B cell (primary cell): ENCODE measurements around the gene NTN1. TPM values are rescaled to one million over a fixed set of nuclear protein-coding genes. Genes with fewer than 3 reads are reported as not detected.

Source experiments
- ATAC-seq: fragments of 200-7000 bp; cut with Tn5 transposase; one replicate; pipeline ENCODE4 v1.10.0; 2021; ENCODE audit warnings: low read depth, mild to moderate bottlenecking, moderate number of reproducible peaks, moderate library complexity
- CTCF ChIA-PET: fragments of 350-600 bp; sonication (Branson Sonifier 250); formaldehyde crosslinking; loops from one replicate; lab custom pipeline; 2021; ENCODE audit warnings: antibody characterized with exemption, inconsistent platforms; lab: Charles Lee
- POLR2A ChIA-PET: fragments of 350-600 bp; sonication (Branson Sonifier 250); formaldehyde crosslinking; loops from one replicate; lab custom pipeline; 2021; ENCODE audit warnings: antibody characterized with exemption; lab: Charles Lee
- DNase-seq: peaks from one replicate; pipeline ENCODE4 v3.0.0; 2013
- H2AFZ ChIP-seq: 2 replicates; pipeline ENCODE4 v1.6.1; 2012; ENCODE audit warnings: mild to moderate bottlenecking, low read depth, low read length; ENCODE audit not compliant: insufficient read depth, poor library complexity, severe bottlenecking
- H3K27ac ChIP-seq, 2 donors: 1 replicate in 1 of 2; 2 replicates in 1 of 2; pipeline ENCODE4 v1.5.1; 2012 to 2013; ENCODE audit warnings: low read length in 2 of 2, mild to moderate bottlenecking in 2 of 2, moderate library complexity in 1 of 2
- H3K27me3 ChIP-seq, 4 experiments: fragments of 200-600 bp in 1 of 4; sonication (generic) in 1 of 4; replicated peaks in 1 of 4; 1 replicate in 2 of 4; 2 replicates in 2 of 4; pipeline versions ENCODE4 v1.6.1 to v1.7.0; 2013 to 2016; ENCODE audit warnings: low read length in 3 of 4, mild to moderate bottlenecking in 2 of 4, mixed read lengths in 1 of 4, moderate library complexity in 1 of 4; ENCODE audit not compliant: insufficient read depth in 4 of 4, control insufficient read depth in 3 of 4; ENCODE audit errors: control extremely low read depth in 1 of 4
- H3K36me3 ChIP-seq, 2 experiments: replicated peaks in 1 of 2; 1 replicate in 1 of 2; 2 replicates in 1 of 2; pipeline versions ENCODE4 v1.6.1 to v1.7.1; 2013; ENCODE audit warnings: low read length in 1 of 2; ENCODE audit not compliant: insufficient read depth in 2 of 2, control insufficient read depth in 1 of 2; ENCODE audit errors: control extremely low read depth in 1 of 2, extremely low read depth in 1 of 2
- H3K4me1 ChIP-seq, 2 donors: fragments of 200-600 bp in 1 of 2; sonication (generic) in 1 of 2; 1 replicate in 1 of 2; 2 replicates in 1 of 2; pipeline versions ENCODE4 v1.5.1 to v1.6.1; 2013 to 2017; ENCODE audit warnings: low read length in 2 of 2; ENCODE audit not compliant: control insufficient read depth in 2 of 2, insufficient read depth in 2 of 2
- H3K4me2 ChIP-seq: replicated peaks from 2 replicates; pipeline ENCODE3; 2012; ENCODE audit warnings: mild to moderate bottlenecking, low read depth, low read length; ENCODE audit not compliant: poor library complexity, severe bottlenecking
- H3K4me3 ChIP-seq, 5 experiments: fragments of 200-600 bp in 1 of 5; sonication (generic) in 1 of 5; 1 replicate in 3 of 5; 2 replicates in 2 of 5; pipeline versions ENCODE4 v1.5.1 to v1.7.0; 2011 to 2016; ENCODE audit warnings: low read length in 4 of 5, mild to moderate bottlenecking in 4 of 5, low read depth in 2 of 5, control low read depth in 1 of 5, moderate library complexity in 1 of 5; ENCODE audit not compliant: insufficient read depth in 1 of 5; ENCODE audit errors: control extremely low read depth in 1 of 5, extremely low read depth in 1 of 5
- H3K79me2 ChIP-seq: fragments of 200-600 bp; sonication (generic); one replicate; pipeline ENCODE4 v1.6.0; 2016; ENCODE audit warnings: low read length; ENCODE audit not compliant: control insufficient read depth, insufficient read depth
- H3K9ac ChIP-seq: fragments of 200-600 bp; sonication (generic); 2 replicates; pipeline ENCODE4 v1.6.1; 2017; ENCODE audit warnings: mild to moderate bottlenecking, low read length, moderate library complexity
- H3K9me3 ChIP-seq, 3 donors: one replicate each; pipeline versions ENCODE4 v1.6.1 to v1.7.1; 2013; ENCODE audit warnings: low read length in 2 of 3; ENCODE audit not compliant: control insufficient read depth in 2 of 3, insufficient read depth in 1 of 3; ENCODE audit errors: control extremely low read depth in 1 of 3
- H4K20me1 ChIP-seq: 2 replicates; pipeline ENCODE4 v1.6.0; 2012; ENCODE audit warnings: mild to moderate bottlenecking, low read length; ENCODE audit not compliant: insufficient read depth, control insufficient read depth, poor library complexity, severe bottlenecking
- H3K27ac Mint-ChIP-seq: one replicate; pipeline ENCODE4 v1.8.0; 2021; ENCODE audit warnings: mixed read lengths
- H3K27me3 Mint-ChIP-seq: one replicate; pipeline ENCODE4 v1.8.0; 2021; ENCODE audit warnings: mixed read lengths
- H3K4me1 Mint-ChIP-seq: one replicate; pipeline ENCODE4 v1.8.0; 2021; ENCODE audit warnings: mixed read lengths
- H3K4me3 Mint-ChIP-seq: one replicate; pipeline ENCODE4 v1.8.0; 2021; ENCODE audit warnings: mixed read lengths
- H3K9me3 Mint-ChIP-seq: one replicate; pipeline ENCODE4 v1.8.0; 2022; ENCODE audit warnings: mixed read lengths; ENCODE audit not compliant: insufficient read depth
- EZH2 ChIP-seq: IDR thresholded peaks from 2 replicates; pipeline ENCODE4 v1.6.1; 2012; ENCODE audit warnings: borderline replicate concordance, low read depth, mild to moderate bottlenecking, moderate library complexity, low read length; ENCODE audit not compliant: insufficient read depth, poor library complexity, severe bottlenecking
- WGBS: methylation state at CpG from one replicate; pipeline ENCODE4 v1.1.5; 2013; ENCODE audit warnings: missing lambda C conversion rate; ENCODE audit not compliant: insufficient coverage; 5-methylcytosine and 5-hydroxymethylcytosine counted together
- intact Hi-C: fragments of 100-400 bp; cut with micrococcal nuclease; formaldehyde crosslinking; loops from one replicate; pipeline ENCODE4 v1.10.0; 2022
- polyA plus RNA-seq: library from polyadenylated mRNA; depleted of rRNA; stranded (reverse); fragments of >200 nt; gene quantifications from 2 replicates; pipeline ENCODE4 v1.2.3, GENCODE V29; 2012
- total RNA-seq, 2 donors: library from RNA; stranded (reverse); fragments of 120-200 nt in 1 of 2; gene quantifications; 1 replicate in 1 of 2; 2 replicates in 1 of 2; pipeline versions ENCODE4 v1.2.3 to v1.2.4, GENCODE V29; 2013 to 2022
- TF ChIP-seq, protein P1 (sequence below): fragments of 200-600 bp; IDR thresholded peaks from one replicate; pipeline ENCODE4 v1.8.0; 2022; ENCODE audit warnings: antibody characterized with exemption, mild to moderate bottlenecking

Gene NTN1
- total and polyA plus RNA-seq, 2 donors (not counting 1 experiment from before 2014, with no cell fraction given) = 0.10 to 0.25 TPM

DNA sequence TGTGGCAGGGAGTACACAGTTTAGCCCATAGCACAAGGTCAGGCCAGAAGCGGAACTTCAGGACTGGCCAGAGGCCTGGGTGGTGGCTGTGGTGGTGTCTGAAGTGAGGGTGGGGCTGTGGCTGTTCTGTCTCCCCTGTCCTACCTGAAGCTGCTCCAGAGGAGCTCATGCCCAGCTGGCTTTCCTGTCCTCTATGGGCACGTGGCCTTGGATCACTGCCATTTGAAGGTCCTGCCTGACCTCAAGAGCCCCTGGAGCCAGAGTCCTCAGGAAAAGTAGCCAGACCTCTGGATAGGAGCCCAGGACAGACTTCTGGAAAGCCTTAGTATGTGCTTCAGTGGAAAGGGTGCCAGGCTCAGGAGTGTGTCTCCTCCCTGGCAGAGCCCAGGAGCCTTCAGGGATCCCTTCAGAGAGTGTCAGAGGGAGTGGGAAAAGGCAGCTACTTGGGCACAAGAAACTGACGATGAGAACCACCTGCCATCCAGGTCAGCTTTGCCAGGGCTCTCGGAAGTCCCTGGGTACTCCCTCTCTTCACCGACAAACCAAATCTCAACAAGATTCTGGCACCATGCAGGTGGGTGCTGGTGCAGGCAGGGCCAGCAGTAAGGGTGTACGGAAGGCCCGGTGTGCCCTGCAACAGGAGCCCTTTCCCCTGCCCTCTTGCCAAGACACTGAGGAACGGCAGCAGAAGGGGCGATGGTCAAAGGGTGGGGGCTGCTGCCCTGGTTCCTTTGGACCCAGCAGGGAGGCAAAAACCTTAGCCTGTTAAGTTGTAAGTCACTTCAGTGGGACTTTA is 153.7 kb downstream of the NTN1 start:
- 97% methylated on average over 9 of the region's 9 CpGs for WGBS
- H3K4me1 Mint-ChIP-seq = no peaks in the 10 kb centered on the region

More for the DNA sequence above, 153.7 kb downstream of the NTN1 start:
- Mint-ChIP-seq H3K4me3 (no peak overlapping the region), H3K27me3 (peaks cover 4% of the 10 kb centered on the region), H3K9me3 (no peaks in the 10 kb centered on the region), H3K27ac (no peak overlapping the region)
- ATAC-seq = no peak
- H3K4me2 ChIP-seq = no peak overlapping the region
- H3K36me3 ChIP-seq = no peaks in the 10 kb centered on the region
- H3K4me3 ChIP-seq = no peak overlapping the region
- no peaks in the 10 kb centered on the region for H4K20me1 ChIP-seq
- H3K79me2 ChIP-seq = no peaks in the 10 kb centered on the region
- H3K4me1 ChIP-seq = no peaks in the 10 kb centered on the region
- ChIA-PET POLR2A (no interaction called here), CTCF (no interaction called here)
- peaks cover 0 to 15% (median 0%) of the 10 kb centered on the region in 3 donors for H3K9me3 ChIP-seq
- TF ChIP-seq, protein P1, sequence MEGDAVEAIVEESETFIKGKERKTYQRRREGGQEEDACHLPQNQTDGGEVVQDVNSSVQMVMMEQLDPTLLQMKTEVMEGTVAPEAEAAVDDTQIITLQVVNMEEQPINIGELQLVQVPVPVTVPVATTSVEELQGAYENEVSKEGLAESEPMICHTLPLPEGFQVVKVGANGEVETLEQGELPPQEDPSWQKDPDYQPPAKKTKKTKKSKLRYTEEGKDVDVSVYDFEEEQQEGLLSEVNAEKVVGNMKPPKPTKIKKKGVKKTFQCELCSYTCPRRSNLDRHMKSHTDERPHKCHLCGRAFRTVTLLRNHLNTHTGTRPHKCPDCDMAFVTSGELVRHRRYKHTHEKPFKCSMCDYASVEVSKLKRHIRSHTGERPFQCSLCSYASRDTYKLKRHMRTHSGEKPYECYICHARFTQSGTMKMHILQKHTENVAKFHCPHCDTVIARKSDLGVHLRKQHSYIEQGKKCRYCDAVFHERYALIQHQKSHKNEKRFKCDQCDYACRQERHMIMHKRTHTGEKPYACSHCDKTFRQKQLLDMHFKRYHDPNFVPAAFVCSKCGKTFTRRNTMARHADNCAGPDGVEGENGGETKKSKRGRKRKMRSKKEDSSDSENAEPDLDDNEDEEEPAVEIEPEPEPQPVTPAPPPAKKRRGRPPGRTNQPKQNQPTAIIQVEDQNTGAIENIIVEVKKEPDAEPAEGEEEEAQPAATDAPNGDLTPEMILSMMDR = no peak
- TF ChIP-seq EZH2 = no peak
- no peaks in the 10 kb centered on the region for H3K27me3 ChIP-seq
- H3K9ac ChIP-seq = no peak overlapping the region
- no peak overlapping the region for H2AFZ ChIP-seq
- H3K27ac ChIP-seq = no peak overlapping the region
- DNase-seq = no peak
- intact Hi-C loops = no loop called here
